ENCODE results near the gene ZNF428. TPM values are rescaled to one million over a fixed set of nuclear protein-coding genes. Genes with fewer than 3 reads are reported as not detected.

The ZNF428 gene
- total RNA-seq, 4 donors from 2014 or later: 33.9 to 54.1 (median 45.0) TPM

DNA sequence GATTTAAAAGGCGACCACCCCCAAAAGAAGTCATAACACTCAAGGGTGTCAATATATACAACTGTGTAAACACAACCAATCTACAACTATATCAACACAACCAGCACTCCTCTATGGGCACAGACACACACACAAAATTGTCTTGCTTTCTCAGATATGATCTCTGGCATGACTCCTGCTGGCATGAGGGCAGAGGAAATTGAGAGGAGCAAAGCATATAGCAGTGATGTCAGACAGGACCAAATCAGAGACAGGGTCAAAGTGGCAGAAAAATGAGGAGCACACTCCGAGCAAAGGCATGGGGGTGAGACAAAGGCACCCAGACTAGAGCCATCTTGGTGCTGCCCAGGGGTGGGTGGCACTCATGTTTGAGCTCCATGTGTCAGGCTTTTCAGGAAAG lies 33.1 kb downstream of the ZNF428 start:
- Histone ChIP-seq H3K9me3 (no peaks in the 10 kb centered on the region), H3K4me1 (peaks cover 0 to 10% (median 3%) of the 10 kb centered on the region in 3 donors), H3K27me3 (no peaks in the 10 kb centered on the region), H3K4me3 (no peak overlapping the region), H3K36me3 (peaks cover 0 to 51% of the 10 kb centered on the region in 2 donors), H3K27ac (no peak overlapping the region)
- no peak for ATAC-seq
- 60 to 69% methylated on average over 1 to 2 of the region's 2 CpGs for WGBS, 2 donors (ENCODE audit: low coverage in 1 of 2)
- TF ChIP-seq POLR2A (IDR thresholded peaks at IDR 0.05) (no peak), POLR2AphosphoS5 (IDR thresholded peaks at IDR 0.05) (no peak), EP300 (IDR thresholded peaks at IDR 0.05) (no peak), CTCF (IDR thresholded peaks at IDR 0.05) (no peak)

DNA sequence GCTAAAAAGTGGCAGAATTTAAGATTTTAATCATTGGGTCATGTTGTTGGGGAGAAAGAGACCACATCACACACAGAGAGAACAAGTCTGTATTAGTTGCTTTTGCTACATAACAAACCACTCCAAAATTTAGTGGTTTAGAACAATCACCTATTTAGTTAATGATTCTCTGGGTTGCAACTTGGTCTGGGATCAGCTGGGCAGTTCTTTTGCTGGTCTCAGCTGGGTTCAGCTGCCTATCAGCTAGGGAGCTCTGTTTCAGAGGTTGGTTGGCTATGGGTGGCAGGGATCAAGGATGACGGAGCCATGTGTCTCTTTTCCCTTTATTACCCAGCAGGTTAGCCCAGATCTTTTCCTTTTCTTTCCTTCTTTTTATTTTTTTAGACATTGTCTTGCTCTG lies 34.9 kb downstream of the ZNF428 start:
- H3K4me3 ChIP-seq: no peak overlapping the region
- peaks cover 0 to 33% of the 10 kb centered on the region in 2 donors for H3K36me3 ChIP-seq
- 100% methylated on average over 1 of the region's 1 CpG; no CpG with 5 or more reads in 1 of the 2 donors for WGBS, 2 donors (ENCODE audit: low coverage in 1 of 2)
- no peaks in the 10 kb centered on the region for H3K9me3 ChIP-seq
- H3K27me3 ChIP-seq: no peaks in the 10 kb centered on the region
- no peak for ATAC-seq
- peaks cover 0 to 28% (median 6%) of the 10 kb centered on the region in 3 donors for H3K4me1 ChIP-seq
- no peak overlapping the region for H3K27ac ChIP-seq
- TF ChIP-seq POLR2AphosphoS5 (IDR thresholded peaks at IDR 0.05) (no peak), CTCF (IDR thresholded peaks at IDR 0.05) (no peak), EP300 (IDR thresholded peaks at IDR 0.05) (no peak), POLR2A (IDR thresholded peaks at IDR 0.05) (no peak)

GRCh38 chr19:43582495-43582894 lies 36.9 kb downstream of the ZNF428 start:
- WGBS, 2 donors (ENCODE audit: low coverage in 1 of 2): 77 to 100% methylated on average over 1 of the region's 2 CpGs
- peaks cover 0 to 17% of the 10 kb centered on the region in 2 donors for H3K36me3 ChIP-seq
- no peaks in the 10 kb centered on the region for H3K27me3 ChIP-seq
- no peak overlapping the region for H3K27ac ChIP-seq
- H3K9me3 ChIP-seq: no peaks in the 10 kb centered on the region
- ATAC-seq: no peak
- peaks cover 0 to 28% (median 6%) of the 10 kb centered on the region in 3 donors for H3K4me1 ChIP-seq
- no peak overlapping the region for H3K4me3 ChIP-seq
- TF ChIP-seq EP300 (IDR thresholded peaks at IDR 0.05) (no peak), CTCF (IDR thresholded peaks at IDR 0.05) (no peak), POLR2A (IDR thresholded peaks at IDR 0.05) (no peak), POLR2AphosphoS5 (IDR thresholded peaks at IDR 0.05) (no peak)

DNA sequence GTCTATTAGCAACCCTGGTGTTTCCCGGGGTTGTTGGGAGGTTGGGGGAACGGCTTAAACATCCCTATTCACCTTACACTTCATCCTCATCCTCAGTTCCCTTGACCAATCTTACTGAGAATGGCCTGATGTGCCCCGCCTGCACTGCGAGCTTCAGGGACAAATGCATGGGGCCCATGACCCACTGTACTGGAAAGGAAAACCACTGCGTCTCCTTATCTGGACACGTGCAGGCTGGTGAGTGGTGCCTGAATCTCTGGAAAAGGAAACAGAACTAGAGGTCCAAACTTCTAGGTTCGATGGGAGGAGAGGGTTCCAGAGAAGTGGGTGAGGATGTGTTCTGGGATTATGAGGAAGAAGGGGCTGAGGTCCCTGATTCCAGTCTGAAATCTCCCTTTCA lies 38.0 kb downstream of the ZNF428 start:
- Histone ChIP-seq H3K36me3 (peaks cover 0 to 10% of the 10 kb centered on the region in 2 donors), H3K27me3 (no peaks in the 10 kb centered on the region), H3K27ac (peak overlapping the region in 3 of 4 donors; percentile 64 to 81 (median 75)), H3K4me1 (peaks cover 0 to 28% (median 6%) of the 10 kb centered on the region in 3 donors), H3K4me3 (peak overlapping the region in 1 of 2 donors; percentile 54), H3K9me3 (no peaks in the 10 kb centered on the region)
- 43 to 60% methylated on average over 1 to 4 of the region's 7 CpGs for WGBS, 2 donors (ENCODE audit: low coverage in 1 of 2)
- no peak for TF ChIP-seq EP300 (IDR thresholded peaks at IDR 0.05)
- no peak for TF ChIP-seq POLR2AphosphoS5 (IDR thresholded peaks at IDR 0.05)
- no peak for TF ChIP-seq POLR2A (IDR thresholded peaks at IDR 0.05)
- TF ChIP-seq CTCF (IDR thresholded peaks at IDR 0.05): no peak
- ATAC-seq: no peak

- peaks cover 0 to under 1% of the 10 kb centered on the region in 2 donors for H3K36me3 ChIP-seq
- TF ChIP-seq POLR2AphosphoS5 (IDR thresholded peaks at IDR 0.05) (no peak), CTCF (IDR thresholded peaks at IDR 0.05) (no peak), POLR2A (IDR thresholded peaks at IDR 0.05) (no peak), EP300 (IDR thresholded peaks at IDR 0.05) (no peak)
- H3K9me3 ChIP-seq: no peaks in the 10 kb centered on the region
- H3K4me1 ChIP-seq: peaks cover 0 to 49% (median 10%) of the 10 kb centered on the region in 3 donors
- H3K27ac ChIP-seq: no peak overlapping the region
- H3K27me3 ChIP-seq: no peaks in the 10 kb centered on the region
- WGBS, 2 donors (ENCODE audit: low coverage in 1 of 2): 74 to 85% methylated on average over 3 of the region's 3 CpGs
- no peak overlapping the region for H3K4me3 ChIP-seq
- ATAC-seq: no peak
Observed at GRCh38 chr19:43578787-43579186, 40.6 kb downstream of the ZNF428 start.

All from gastroesophageal sphincter (tissue), 4 donors.